Effector memory CD8-positive, alpha-beta T cell (primary cell): ENCODE measurements around the gene CHRNB2.

Source experiments
- ATAC-seq: fragments of 150-1000 bp; cut with Tn5 transposase; replicated peaks from 2 replicates; pipeline ENCODE4 v1.10.0; 2021; ENCODE audit warnings: mild to moderate bottlenecking, moderate library complexity
- DNase-seq, 3 experiments: peaks; one replicate each; pipeline ENCODE4 v3.0.0; 2021
- H3K27ac Mint-ChIP-seq, 2 donors: one replicate each; pipeline ENCODE4 v1.8.0; 2022; ENCODE audit warnings: mild to moderate bottlenecking in 2 of 2, mixed read lengths in 2 of 2, moderate library complexity in 2 of 2
- H3K27me3 Mint-ChIP-seq, 2 donors: one replicate each; pipeline ENCODE4 v1.8.0; 2022; ENCODE audit warnings: mixed read lengths in 2 of 2
- H3K36me3 Mint-ChIP-seq: one replicate; pipeline ENCODE4 v1.8.0; 2022; ENCODE audit warnings: mild to moderate bottlenecking, moderate library complexity, mixed read lengths; ENCODE audit not compliant: insufficient read depth
- H3K4me1 Mint-ChIP-seq, 2 donors: one replicate each; pipeline ENCODE4 v1.8.0; 2022; ENCODE audit warnings: low read depth in 2 of 2, mixed read lengths in 2 of 2
- H3K4me3 Mint-ChIP-seq, 2 donors: one replicate each; pipeline ENCODE4 v1.8.0; 2022; ENCODE audit warnings: mild to moderate bottlenecking in 2 of 2, mixed read lengths in 2 of 2, moderate library complexity in 2 of 2
- H3K9me3 Mint-ChIP-seq, 2 donors: one replicate each; pipeline ENCODE4 v1.8.0; 2022; ENCODE audit warnings: mixed read lengths in 2 of 2

The CHRNB2 gene

DNA sequence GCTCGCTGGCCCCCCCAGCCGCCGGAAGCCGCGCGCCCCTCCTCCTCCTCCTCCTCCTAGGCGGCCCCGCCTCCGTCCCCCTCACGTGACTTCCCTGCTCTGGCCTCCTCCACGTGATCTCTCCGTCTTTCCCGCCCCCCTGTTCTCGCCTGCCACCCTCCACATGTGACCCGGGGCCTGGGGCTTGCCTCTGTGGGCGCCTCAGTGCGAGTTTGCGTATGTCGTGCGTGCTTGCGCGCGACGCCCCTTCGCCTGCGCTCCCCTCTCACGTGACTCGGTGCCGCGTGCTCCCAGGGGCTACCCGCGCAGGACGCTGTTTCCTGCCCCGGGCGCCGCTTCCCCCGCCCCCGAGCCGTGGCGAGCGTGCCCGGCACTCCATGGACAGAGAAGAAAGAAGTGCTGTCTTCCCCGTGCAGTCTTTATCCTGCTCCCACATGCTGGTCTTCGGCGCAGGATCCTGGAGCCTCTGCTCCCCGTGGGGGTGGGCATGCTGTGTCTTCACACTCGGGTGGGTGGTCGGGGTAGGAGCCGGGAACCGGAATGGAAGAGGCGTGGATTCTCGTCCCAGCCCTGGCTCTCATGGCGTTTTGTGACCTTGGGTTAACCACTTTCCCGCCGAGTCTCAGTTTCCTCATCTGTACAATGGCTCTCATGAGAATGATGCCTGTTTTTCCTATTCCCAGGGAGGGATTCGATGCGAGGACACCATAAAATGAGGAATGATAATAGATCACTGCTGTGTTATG lies 8.7 kb upstream of the CHRNB2 start:
- DNase-seq (peak; percentile 99 to 100 (median 99)), ATAC-seq (peak; percentile 90)
- Mint-ChIP-seq H3K27ac (peak overlapping the region; percentile 88 to 92), H3K9me3 (no peaks in the 10 kb centered on the region), H3K4me1 (peaks cover 29 to 40% of the 10 kb centered on the region in 2 donors), H3K36me3 (peaks cover 41% of the 10 kb centered on the region), H3K4me3 (peak overlapping the region; percentile 93 to 94), H3K27me3 (no peaks in the 10 kb centered on the region)

DNA sequence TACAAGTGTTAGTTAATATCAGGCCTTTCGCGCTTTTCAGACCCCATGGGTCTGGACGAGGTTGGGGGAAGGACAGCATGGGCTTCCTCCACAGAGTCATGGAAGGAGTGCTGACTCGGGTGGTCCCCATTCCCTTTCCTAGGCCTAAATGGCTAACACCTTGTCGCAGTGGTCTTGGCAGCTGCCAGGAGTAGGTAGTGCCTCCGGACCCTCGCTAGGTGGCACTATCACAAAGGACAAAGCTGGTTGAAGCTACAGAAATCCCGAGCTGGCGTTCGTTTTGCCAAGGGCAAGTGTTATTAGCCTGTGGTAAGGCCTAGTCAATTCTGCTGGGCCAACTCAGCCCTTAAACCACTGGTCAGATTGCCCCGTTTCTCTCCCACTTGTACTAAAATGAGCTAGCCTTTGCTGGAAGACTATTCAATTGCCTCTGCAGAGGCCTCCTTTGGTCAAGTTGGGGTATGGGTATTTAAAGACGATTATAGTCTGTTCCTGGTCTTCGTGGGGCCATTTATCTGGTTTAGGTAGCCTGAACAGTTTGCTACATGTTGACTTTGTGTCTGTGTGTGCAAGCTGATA lies 8.0 kb upstream of the CHRNB2 start:
- H3K36me3 Mint-ChIP-seq: peaks cover 35% of the 10 kb centered on the region
- H3K4me1 Mint-ChIP-seq: peaks cover 29 to 39% of the 10 kb centered on the region in 2 donors
- H3K27ac Mint-ChIP-seq: peak overlapping the region; percentile 88 to 92
- DNase-seq: peak; percentile 81 to 84 (median 83)
- H3K9me3 Mint-ChIP-seq: no peaks in the 10 kb centered on the region
- peak; percentile 43 for ATAC-seq
- peak overlapping the region; percentile 93 to 94 for H3K4me3 Mint-ChIP-seq
- H3K27me3 Mint-ChIP-seq: no peaks in the 10 kb centered on the region

DNA sequence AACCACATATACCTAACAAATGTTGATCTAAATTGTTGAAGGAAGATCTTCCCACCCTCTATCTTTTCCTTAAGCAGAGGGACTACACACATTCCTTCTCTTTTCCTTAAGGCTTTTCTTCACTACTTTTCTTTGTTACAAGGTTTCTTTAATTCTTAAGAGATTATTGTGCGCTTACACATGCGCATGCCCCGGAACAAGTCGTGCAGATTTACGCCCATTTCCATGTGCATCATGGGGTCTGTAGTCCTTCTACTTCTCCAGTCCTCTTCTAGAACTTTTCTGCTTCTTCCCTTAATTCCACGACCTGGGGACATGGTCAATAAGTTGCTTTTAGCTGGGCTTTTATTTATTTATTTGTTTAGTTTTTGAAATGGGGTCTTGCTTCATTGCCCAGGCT lies 1.7 kb upstream of the CHRNB2 start:
- ATAC-seq (no peak), DNase-seq (no peak)
- no peak overlapping the region for H3K4me3 Mint-ChIP-seq
- H3K27me3 Mint-ChIP-seq: peaks cover 36 to 55% of the 10 kb centered on the region in 2 donors
- peaks cover 4% of the 10 kb centered on the region for H3K36me3 Mint-ChIP-seq
- H3K27ac Mint-ChIP-seq: no peak overlapping the region
- peaks cover 0 to 2% of the 10 kb centered on the region in 2 donors for H3K9me3 Mint-ChIP-seq
- H3K4me1 Mint-ChIP-seq: peaks cover 8 to 9% of the 10 kb centered on the region in 2 donors

DNA sequence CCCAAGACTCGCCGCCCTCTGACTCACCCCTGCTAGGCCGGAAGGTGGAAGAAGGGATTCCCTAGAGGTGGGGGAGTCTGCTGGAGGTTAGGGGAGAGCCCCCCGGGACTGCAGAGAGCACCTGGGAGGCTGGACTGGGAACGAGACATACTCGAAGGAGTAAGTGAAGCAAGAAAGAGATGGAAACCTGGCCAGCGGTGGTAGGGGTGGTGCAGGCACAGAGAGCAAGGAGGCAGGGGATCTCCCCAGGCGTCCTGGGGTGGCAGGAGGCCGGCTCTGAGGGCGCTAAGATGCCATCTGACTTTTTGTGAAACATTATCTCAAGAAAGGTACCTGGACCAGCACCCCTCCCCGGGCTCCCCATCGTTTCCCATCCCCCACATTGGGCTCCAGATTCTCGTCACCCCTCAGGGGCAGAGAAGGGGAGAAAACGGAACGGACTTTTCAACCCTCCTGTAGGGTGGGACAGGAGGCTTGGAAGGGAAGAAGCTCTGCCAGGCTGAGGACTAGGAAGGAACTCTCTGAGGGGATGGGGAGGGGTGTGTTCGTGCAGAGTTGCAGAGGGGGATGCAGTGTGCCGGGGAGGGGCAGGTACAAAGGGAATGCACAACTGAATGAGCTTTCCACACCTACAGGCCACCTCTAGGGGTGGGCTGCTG lies 708 bp downstream of the CHRNB2 start:
- peaks cover 4% of the 10 kb centered on the region for H3K36me3 Mint-ChIP-seq
- H3K27me3 Mint-ChIP-seq: peaks cover 39 to 65% of the 10 kb centered on the region in 2 donors
- H3K27ac Mint-ChIP-seq: no peak overlapping the region
- peaks cover 9 to 13% of the 10 kb centered on the region in 2 donors for H3K4me1 Mint-ChIP-seq
- H3K9me3 Mint-ChIP-seq: peaks cover 0 to 2% of the 10 kb centered on the region in 2 donors
- peak overlapping the region in 1 of 2 donors; percentile 59 for H3K4me3 Mint-ChIP-seq
- ATAC-seq: peak; percentile 13
- DNase-seq: peak in 1 of 3 experiments; percentile 6

DNA sequence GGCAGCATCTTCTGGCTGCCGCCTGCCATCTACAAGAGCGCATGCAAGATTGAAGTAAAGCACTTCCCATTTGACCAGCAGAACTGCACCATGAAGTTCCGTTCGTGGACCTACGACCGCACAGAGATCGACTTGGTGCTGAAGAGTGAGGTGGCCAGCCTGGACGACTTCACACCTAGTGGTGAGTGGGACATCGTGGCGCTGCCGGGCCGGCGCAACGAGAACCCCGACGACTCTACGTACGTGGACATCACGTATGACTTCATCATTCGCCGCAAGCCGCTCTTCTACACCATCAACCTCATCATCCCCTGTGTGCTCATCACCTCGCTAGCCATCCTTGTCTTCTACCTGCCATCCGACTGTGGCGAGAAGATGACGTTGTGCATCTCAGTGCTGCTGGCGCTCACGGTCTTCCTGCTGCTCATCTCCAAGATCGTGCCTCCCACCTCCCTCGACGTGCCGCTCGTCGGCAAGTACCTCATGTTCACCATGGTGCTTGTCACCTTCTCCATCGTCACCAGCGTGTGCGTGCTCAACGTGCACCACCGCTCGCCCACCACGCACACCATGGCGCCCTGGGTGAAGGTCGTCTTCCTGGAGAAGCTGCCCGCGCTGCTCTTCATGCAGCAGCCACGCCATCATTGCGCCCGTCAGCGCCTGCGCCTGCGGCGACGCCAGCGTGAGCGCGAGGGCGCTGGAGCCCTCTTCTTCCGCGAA lies 3.8 kb downstream of the CHRNB2 start:
- Mint-ChIP-seq H3K36me3 (peaks cover 7% of the 10 kb centered on the region), H3K4me1 (peaks cover 15% of the 10 kb centered on the region in 2 donors), H3K9me3 (peaks cover 0 to 2% of the 10 kb centered on the region in 2 donors), H3K4me3 (no peak overlapping the region), H3K27ac (no peak overlapping the region), H3K27me3 (peaks cover 27 to 48% of the 10 kb centered on the region in 2 donors)
- ATAC-seq (no peak), DNase-seq (no peak)

DNA sequence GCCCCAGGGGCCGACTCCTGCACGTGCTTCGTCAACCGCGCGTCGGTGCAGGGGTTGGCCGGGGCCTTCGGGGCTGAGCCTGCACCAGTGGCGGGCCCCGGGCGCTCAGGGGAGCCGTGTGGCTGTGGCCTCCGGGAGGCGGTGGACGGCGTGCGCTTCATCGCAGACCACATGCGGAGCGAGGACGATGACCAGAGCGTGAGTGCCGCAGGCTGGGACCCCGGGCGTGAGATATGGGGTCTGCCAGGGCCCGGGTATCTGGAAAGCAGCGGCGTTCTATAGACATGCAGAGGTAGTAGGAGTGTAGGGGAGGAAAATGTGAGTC lies 4.3 kb downstream of the CHRNB2 start:
- no peak overlapping the region for H3K4me3 Mint-ChIP-seq
- H3K27me3 Mint-ChIP-seq: peaks cover 21 to 42% of the 10 kb centered on the region in 2 donors
- ATAC-seq (no peak), DNase-seq (no peak)
- no peak overlapping the region for H3K27ac Mint-ChIP-seq
- H3K9me3 Mint-ChIP-seq: peaks cover 0 to 2% of the 10 kb centered on the region in 2 donors
- H3K4me1 Mint-ChIP-seq: peaks cover 15% of the 10 kb centered on the region in 2 donors
- peaks cover 7% of the 10 kb centered on the region for H3K36me3 Mint-ChIP-seq

DNA sequence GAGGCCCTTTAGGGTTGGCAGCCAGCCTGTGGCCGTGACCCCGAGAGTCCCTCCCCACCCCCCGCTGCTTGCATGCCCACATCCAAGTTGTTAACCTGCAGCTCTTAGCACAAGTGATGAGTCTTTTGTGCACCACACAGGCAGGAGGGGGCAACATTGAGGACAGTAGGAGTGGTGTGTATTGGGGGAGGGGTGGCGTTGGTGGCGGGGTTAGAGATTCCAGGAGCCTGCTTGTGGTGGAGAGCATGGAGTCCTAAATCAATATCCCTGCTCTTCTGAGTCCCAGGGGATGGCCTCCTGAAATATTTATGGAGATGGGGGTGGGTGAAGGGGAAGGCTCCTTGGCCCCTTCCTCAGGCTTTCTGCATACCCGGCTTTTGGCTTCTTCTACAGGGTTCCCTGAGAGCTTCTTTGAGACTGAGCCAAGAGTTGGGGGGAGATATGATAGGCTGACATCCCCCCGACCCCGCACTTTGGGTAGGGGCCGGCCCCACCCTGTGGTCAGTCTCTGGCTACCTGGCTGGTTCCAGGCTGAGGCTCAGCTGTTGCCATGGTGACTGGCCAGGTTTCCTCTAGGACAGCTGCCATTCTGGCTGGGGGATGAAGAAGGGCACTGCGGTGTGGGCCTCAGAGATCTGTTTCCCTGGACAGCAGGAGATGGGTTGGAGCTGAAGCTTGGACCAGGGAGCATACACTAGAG lies 5.0 kb downstream of the CHRNB2 start:
- Mint-ChIP-seq H3K4me3 (no peak overlapping the region), H3K27me3 (peaks cover 14 to 35% of the 10 kb centered on the region in 2 donors), H3K27ac (no peak overlapping the region), H3K36me3 (peaks cover 3% of the 10 kb centered on the region), H3K4me1 (peaks cover 11 to 12% of the 10 kb centered on the region in 2 donors), H3K9me3 (no peaks in the 10 kb centered on the region)
- DNase-seq (no peak), ATAC-seq (no peak)

DNA sequence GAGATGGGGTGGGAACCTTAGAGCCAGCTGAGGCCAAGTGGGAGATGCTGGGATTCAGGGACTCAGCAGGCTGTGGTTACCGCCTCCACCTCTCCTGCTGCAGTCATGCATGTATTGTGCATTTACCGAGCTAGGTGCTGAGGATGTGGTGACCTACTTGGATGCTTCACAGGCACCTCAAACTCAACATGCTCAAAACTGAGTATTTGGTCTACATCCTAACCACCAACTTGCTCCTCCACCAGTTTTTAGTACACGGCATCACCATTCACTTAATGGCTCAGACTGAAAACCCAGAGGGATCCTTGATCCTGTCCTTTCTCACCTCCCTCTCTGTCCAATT lies 5.6 kb downstream of the CHRNB2 start:
- Mint-ChIP-seq H3K9me3 (no peaks in the 10 kb centered on the region), H3K27me3 (peaks cover 9 to 30% of the 10 kb centered on the region in 2 donors), H3K4me1 (peaks cover 6 to 7% of the 10 kb centered on the region in 2 donors), H3K36me3 (peaks cover 3% of the 10 kb centered on the region), H3K27ac (no peak overlapping the region), H3K4me3 (no peak overlapping the region)
- DNase-seq: no peak
- ATAC-seq: no peak

DNA sequence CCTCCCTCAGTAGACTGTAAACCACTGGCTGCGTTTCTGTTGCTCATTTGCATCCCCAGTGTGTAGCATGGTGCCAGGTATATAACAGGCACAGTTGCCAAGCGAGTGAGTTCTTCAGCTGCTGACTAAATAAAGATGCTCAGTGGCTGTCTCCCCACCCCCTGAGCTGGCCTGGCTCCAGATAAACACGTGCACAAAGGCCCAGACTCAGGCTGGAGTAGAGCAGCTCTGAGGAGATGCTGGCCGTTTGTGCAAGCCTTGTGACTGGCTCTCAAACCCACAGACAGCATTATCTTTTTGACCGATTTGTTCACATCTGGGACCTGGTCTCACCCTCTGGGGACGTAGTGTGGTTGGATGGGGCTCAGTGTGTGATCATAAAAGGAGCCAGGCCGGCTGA lies 7.1 kb downstream of the CHRNB2 start:
- H3K27ac Mint-ChIP-seq: no peak overlapping the region
- no peak overlapping the region for H3K4me3 Mint-ChIP-seq
- H3K36me3 Mint-ChIP-seq: peaks cover 15% of the 10 kb centered on the region
- H3K4me1 Mint-ChIP-seq: peaks cover 6 to 7% of the 10 kb centered on the region in 2 donors
- no peaks in the 10 kb centered on the region for H3K9me3 Mint-ChIP-seq
- DNase-seq: no peak
- ATAC-seq: no peak
- peaks cover 4 to 15% of the 10 kb centered on the region in 2 donors for H3K27me3 Mint-ChIP-seq

DNA sequence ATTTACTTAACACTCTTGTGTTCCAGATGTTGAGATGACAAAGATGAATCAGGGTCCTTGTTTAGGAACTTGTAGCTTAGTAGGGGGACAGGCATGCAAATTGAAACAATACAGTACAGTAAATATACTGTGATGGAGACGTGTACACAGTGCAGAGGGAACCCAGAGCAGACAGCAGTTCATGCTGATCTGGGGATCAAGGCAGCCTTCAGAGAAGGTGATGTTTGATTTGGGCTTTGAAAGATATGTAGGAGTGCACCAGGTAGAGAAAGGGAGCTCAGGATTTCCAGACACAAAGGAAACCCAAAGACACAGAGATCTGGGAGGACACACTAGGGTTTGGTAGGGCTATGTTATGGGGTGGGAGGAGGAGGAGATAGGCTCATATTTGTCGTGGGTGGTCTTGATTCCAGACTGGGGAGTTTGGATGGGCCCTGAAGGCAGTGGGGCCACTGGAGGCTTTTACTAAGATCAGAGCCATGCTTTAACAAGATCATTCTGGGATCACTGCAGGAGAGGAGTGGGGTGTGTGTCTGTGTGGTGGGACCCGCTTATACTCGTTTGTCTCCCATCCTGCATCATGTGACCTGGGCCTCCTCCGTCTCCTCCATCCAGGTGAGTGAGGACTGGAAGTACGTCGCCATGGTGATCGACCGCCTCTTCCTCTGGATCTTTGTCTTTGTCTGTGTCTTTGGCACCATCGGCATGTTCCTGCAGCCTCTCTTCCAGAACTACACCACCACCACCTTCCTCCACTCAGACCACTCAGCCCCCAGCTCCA lies 7.8 kb downstream of the CHRNB2 start:
- ATAC-seq: no peak
- Mint-ChIP-seq H3K27ac (no peak overlapping the region), H3K4me1 (peaks cover 6 to 7% of the 10 kb centered on the region in 2 donors), H3K36me3 (peaks cover 16% of the 10 kb centered on the region), H3K4me3 (no peak overlapping the region), H3K27me3 (peaks cover 4 to 13% of the 10 kb centered on the region in 2 donors), H3K9me3 (no peaks in the 10 kb centered on the region)
- no peak for DNase-seq

DNA sequence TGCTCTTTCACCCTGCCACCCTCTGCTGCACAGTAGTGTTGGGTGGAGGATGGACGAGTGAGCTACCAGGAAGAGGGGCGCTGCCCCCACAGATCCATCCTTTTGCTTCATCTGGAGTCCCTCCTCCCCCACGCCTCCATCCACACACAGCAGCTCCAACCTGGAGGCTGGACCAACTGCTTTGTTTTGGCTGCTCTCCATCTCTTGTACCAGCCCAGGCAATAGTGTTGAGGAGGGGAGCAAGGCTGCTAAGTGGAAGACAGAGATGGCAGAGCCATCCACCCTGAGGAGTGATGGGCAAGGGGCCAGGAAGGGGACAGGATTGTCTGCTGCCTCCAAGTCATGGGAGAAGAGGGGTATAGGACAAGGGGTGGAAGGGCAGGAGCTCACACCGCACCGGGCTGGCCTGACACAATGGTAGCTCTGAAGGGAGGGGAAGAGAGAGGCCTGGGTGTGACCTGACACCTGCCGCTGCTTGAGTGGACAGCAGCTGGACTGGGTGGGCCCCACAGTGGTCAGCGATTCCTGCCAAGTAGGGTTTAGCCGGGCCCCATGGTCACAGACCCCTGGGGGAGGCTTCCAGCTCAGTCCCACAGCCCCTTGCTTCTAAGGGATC lies 8.5 kb downstream of the CHRNB2 start:
- Mint-ChIP-seq H3K4me1 (peaks cover 6 to 7% of the 10 kb centered on the region in 2 donors), H3K27me3 (peaks cover 4 to 8% of the 10 kb centered on the region in 2 donors), H3K27ac (no peak overlapping the region), H3K36me3 (peaks cover 21% of the 10 kb centered on the region), H3K9me3 (no peaks in the 10 kb centered on the region), H3K4me3 (no peak overlapping the region)
- DNase-seq (no peak), ATAC-seq (no peak)
